DMS153 treated with DMSO at 0.1 percent for 48 hours (cell line): ENCODE data around the gene OLFML2A.

Source experiments
- DNase-seq: peaks from one replicate; lab custom pipeline; 2025; ENCODE audit not compliant: unreplicated experiment; lab: John Stamatoyannopoulos, UW

Gene OLFML2A

GRCh38 chr9:124794902-124795491 lies 18.1 kb downstream of the OLFML2A start:
- DNase-seq = no peak

- DNase-seq = no peak
Measured at GRCh38 chr9:124795881-124796431, 19.0 kb downstream of the OLFML2A start.

GRCh38 chr9:124797343-124798103 lies 20.6 kb downstream of the OLFML2A start:
- DNase-seq = no peak

- DNase-seq = no peak
Measured at GRCh38 chr9:124799274-124800006, 22.5 kb downstream of the OLFML2A start.

- no peak for DNase-seq
Measured at GRCh38 chr9:124800306-124801259, 23.6 kb downstream of the OLFML2A start.

GRCh38 chr9:124801356-124801755 lies 24.4 kb downstream of the OLFML2A start:
- DNase-seq = no peak

GRCh38 chr9:124802426-124802825 lies 25.5 kb downstream of the OLFML2A start:
- DNase-seq = no peak

- no peak for DNase-seq
Measured at GRCh38 chr9:124803911-124804310, 27.0 kb downstream of the OLFML2A start.

- no peak for DNase-seq
Measured at GRCh38 chr9:124805186-124805585, 28.3 kb downstream of the OLFML2A start.

- no peak for DNase-seq
Measured at GRCh38 chr9:124808246-124808956, 31.5 kb downstream of the OLFML2A start.

- no peak for DNase-seq
Measured at GRCh38 chr9:124809211-124809610, 32.3 kb downstream of the OLFML2A start.

- DNase-seq = no peak
Measured at GRCh38 chr9:124809741-124810500, 33.0 kb downstream of the OLFML2A start.

GRCh38 chr9:124810663-124811355 lies 33.9 kb downstream of the OLFML2A start:
- DNase-seq = no peak

- DNase-seq = no peak
Measured at GRCh38 chr9:124812441-124812876, 35.5 kb downstream of the OLFML2A start.

- no peak for DNase-seq
Measured at GRCh38 chr9:124813041-124813440, 36.1 kb downstream of the OLFML2A start.

- DNase-seq = no peak
Measured at GRCh38 chr9:124813501-124814163, 36.7 kb downstream of the OLFML2A start.

- no peak for DNase-seq
Measured at GRCh38 chr9:124814164-124814535, 37.2 kb downstream of the OLFML2A start.

- DNase-seq = no peak
Measured at GRCh38 chr9:124815601-124816000, 38.7 kb downstream of the OLFML2A start.
